Measurements from ENCODE around the gene SH3D19. TPM values are rescaled to one million over a fixed set of nuclear protein-coding genes. Genes with fewer than 3 reads are reported as not detected.

SH3D19 gene
- total RNA-seq, 1 experiment from 2014 or later: not detected

- Histone ChIP-seq H3K9me2 (replicated peaks; ENCODE audit: insufficient read depth, low read length) (no peaks in the 10 kb centered on the region), H3K79me2 (ENCODE audit: low read length) (no peaks in the 10 kb centered on the region), H3K27me3 (ENCODE audit: low read length) (no peaks in the 10 kb centered on the region), H3K36me3 (ENCODE audit: insufficient read depth, low read length) (no peaks in the 10 kb centered on the region), H4K20me1 (ENCODE audit: insufficient read depth, low read depth, low read length) (no peaks in the 10 kb centered on the region), H3K9ac (ENCODE audit: low read length) (no peak overlapping the region), H3K9me3 (ENCODE audit: low read length) (no peaks in the 10 kb centered on the region), H3K4me1 (ENCODE audit: low read length) (no peaks in the 10 kb centered on the region), H3K4me2 (ENCODE audit: low read depth, low read length, poor library complexity, severe bottlenecking) (no peak overlapping the region), H3K4me3 (ENCODE audit: low read length) (no peak overlapping the region), H3K27ac (ENCODE audit: low read length) (no peak overlapping the region), H2AFZ (ENCODE audit: low read length) (no peak overlapping the region)
- no peak for DNase-seq
Measured at GRCh38 chr4:151315212-151315886, 10.1 kb downstream of the SH3D19 start.

GRCh38 chr4:151314479-151314878, 10.9 kb downstream of the SH3D19 start:
- no peaks in the 10 kb centered on the region for H3K79me2 ChIP-seq (ENCODE audit: low read length)
- no peak overlapping the region for H2AFZ ChIP-seq (ENCODE audit: low read length)
- DNase-seq: no peak
- no peak overlapping the region for H3K27ac ChIP-seq (ENCODE audit: low read length)
- H3K27me3 ChIP-seq (ENCODE audit: low read length): no peaks in the 10 kb centered on the region
- H3K4me2 ChIP-seq (ENCODE audit: low read depth, low read length, poor library complexity, severe bottlenecking): no peak overlapping the region
- H3K9me3 ChIP-seq (ENCODE audit: low read length): no peaks in the 10 kb centered on the region
- H3K9me2 ChIP-seq (replicated peaks; ENCODE audit: insufficient read depth, low read length): no peaks in the 10 kb centered on the region
- no peak overlapping the region for H3K4me3 ChIP-seq (ENCODE audit: low read length)
- H3K9ac ChIP-seq (ENCODE audit: low read length): no peak overlapping the region
- H3K36me3 ChIP-seq (ENCODE audit: insufficient read depth, low read length): no peaks in the 10 kb centered on the region
- H3K4me1 ChIP-seq (ENCODE audit: low read length): no peaks in the 10 kb centered on the region
- no peaks in the 10 kb centered on the region for H4K20me1 ChIP-seq (ENCODE audit: insufficient read depth, low read depth, low read length)

- H3K9me3 ChIP-seq (ENCODE audit: low read length): no peaks in the 10 kb centered on the region
- H3K9ac ChIP-seq (ENCODE audit: low read length): no peak overlapping the region
- H2AFZ ChIP-seq (ENCODE audit: low read length): no peak overlapping the region
- H3K4me1 ChIP-seq (ENCODE audit: low read length): no peaks in the 10 kb centered on the region
- no peaks in the 10 kb centered on the region for H3K9me2 ChIP-seq (replicated peaks; ENCODE audit: insufficient read depth, low read length)
- no peaks in the 10 kb centered on the region for H3K79me2 ChIP-seq (ENCODE audit: low read length)
- H3K36me3 ChIP-seq (ENCODE audit: insufficient read depth, low read length): no peaks in the 10 kb centered on the region
- no peak overlapping the region for H3K4me2 ChIP-seq (ENCODE audit: low read depth, low read length, poor library complexity, severe bottlenecking)
- no peaks in the 10 kb centered on the region for H3K27me3 ChIP-seq (ENCODE audit: low read length)
- H4K20me1 ChIP-seq (ENCODE audit: insufficient read depth, low read depth, low read length): no peaks in the 10 kb centered on the region
- DNase-seq: no peak
- no peak overlapping the region for H3K4me3 ChIP-seq (ENCODE audit: low read length)
- no peak overlapping the region for H3K27ac ChIP-seq (ENCODE audit: low read length)
Measured at GRCh38 chr4:151314010-151314355, 11.4 kb downstream of the SH3D19 start.

GRCh38 chr4:151313306-151314009, 11.9 kb downstream of the SH3D19 start:
- H4K20me1 ChIP-seq (ENCODE audit: insufficient read depth, low read depth, low read length): no peaks in the 10 kb centered on the region
- no peak overlapping the region for H3K27ac ChIP-seq (ENCODE audit: low read length)
- no peak overlapping the region for H2AFZ ChIP-seq (ENCODE audit: low read length)
- no peak overlapping the region for H3K9ac ChIP-seq (ENCODE audit: low read length)
- no peaks in the 10 kb centered on the region for H3K9me2 ChIP-seq (replicated peaks; ENCODE audit: insufficient read depth, low read length)
- H3K9me3 ChIP-seq (ENCODE audit: low read length): no peaks in the 10 kb centered on the region
- no peak overlapping the region for H3K4me3 ChIP-seq (ENCODE audit: low read length)
- no peak overlapping the region for H3K4me2 ChIP-seq (ENCODE audit: low read depth, low read length, poor library complexity, severe bottlenecking)
- H3K4me1 ChIP-seq (ENCODE audit: low read length): no peaks in the 10 kb centered on the region
- no peaks in the 10 kb centered on the region for H3K36me3 ChIP-seq (ENCODE audit: insufficient read depth, low read length)
- no peaks in the 10 kb centered on the region for H3K27me3 ChIP-seq (ENCODE audit: low read length)
- no peaks in the 10 kb centered on the region for H3K79me2 ChIP-seq (ENCODE audit: low read length)
- DNase-seq: no peak

GRCh38 chr4:151310124-151310728, 15.2 kb downstream of the SH3D19 start:
- Histone ChIP-seq H3K27me3 (ENCODE audit: low read length) (no peaks in the 10 kb centered on the region), H3K27ac (ENCODE audit: low read length) (no peak overlapping the region), H3K36me3 (ENCODE audit: insufficient read depth, low read length) (no peaks in the 10 kb centered on the region), H3K4me2 (ENCODE audit: low read depth, low read length, poor library complexity, severe bottlenecking) (no peak overlapping the region), H3K79me2 (ENCODE audit: low read length) (no peaks in the 10 kb centered on the region), H3K4me3 (ENCODE audit: low read length) (no peak overlapping the region), H3K9me2 (replicated peaks; ENCODE audit: insufficient read depth, low read length) (no peaks in the 10 kb centered on the region), H4K20me1 (ENCODE audit: insufficient read depth, low read depth, low read length) (no peaks in the 10 kb centered on the region), H3K9me3 (ENCODE audit: low read length) (no peaks in the 10 kb centered on the region), H3K4me1 (ENCODE audit: low read length) (no peaks in the 10 kb centered on the region), H2AFZ (ENCODE audit: low read length) (no peak overlapping the region), H3K9ac (ENCODE audit: low read length) (no peak overlapping the region)
- no peak for DNase-seq

- Histone ChIP-seq H3K9me3 (ENCODE audit: low read length) (no peaks in the 10 kb centered on the region), H3K9ac (ENCODE audit: low read length) (no peak overlapping the region), H3K4me2 (ENCODE audit: low read depth, low read length, poor library complexity, severe bottlenecking) (no peak overlapping the region), H3K4me3 (ENCODE audit: low read length) (no peak overlapping the region), H2AFZ (ENCODE audit: low read length) (no peak overlapping the region), H4K20me1 (ENCODE audit: insufficient read depth, low read depth, low read length) (no peaks in the 10 kb centered on the region), H3K27me3 (ENCODE audit: low read length) (no peaks in the 10 kb centered on the region), H3K4me1 (ENCODE audit: low read length) (no peaks in the 10 kb centered on the region), H3K27ac (ENCODE audit: low read length) (no peak overlapping the region), H3K9me2 (replicated peaks; ENCODE audit: insufficient read depth, low read length) (no peaks in the 10 kb centered on the region), H3K79me2 (ENCODE audit: low read length) (no peaks in the 10 kb centered on the region), H3K36me3 (ENCODE audit: insufficient read depth, low read length) (no peaks in the 10 kb centered on the region)
- no peak for DNase-seq
Measured at GRCh38 chr4:151304755-151305154, 20.6 kb downstream of the SH3D19 start.

GRCh38 chr4:151304226-151304625, 21.2 kb downstream of the SH3D19 start:
- Histone ChIP-seq H3K4me1 (ENCODE audit: low read length) (no peaks in the 10 kb centered on the region), H3K9me3 (ENCODE audit: low read length) (no peaks in the 10 kb centered on the region), H4K20me1 (ENCODE audit: insufficient read depth, low read depth, low read length) (no peaks in the 10 kb centered on the region), H3K27me3 (ENCODE audit: low read length) (no peaks in the 10 kb centered on the region), H3K9me2 (replicated peaks; ENCODE audit: insufficient read depth, low read length) (no peaks in the 10 kb centered on the region), H3K79me2 (ENCODE audit: low read length) (no peaks in the 10 kb centered on the region), H3K9ac (ENCODE audit: low read length) (no peak overlapping the region), H3K4me2 (ENCODE audit: low read depth, low read length, poor library complexity, severe bottlenecking) (no peak overlapping the region), H3K4me3 (ENCODE audit: low read length) (no peak overlapping the region), H3K27ac (ENCODE audit: low read length) (no peak overlapping the region), H3K36me3 (ENCODE audit: insufficient read depth, low read length) (no peaks in the 10 kb centered on the region), H2AFZ (ENCODE audit: low read length) (no peak overlapping the region)
- no peak for DNase-seq

GRCh38 chr4:151302432-151302831, 23.0 kb downstream of the SH3D19 start:
- no peak overlapping the region for H2AFZ ChIP-seq (ENCODE audit: low read length)
- no peak overlapping the region for H3K9ac ChIP-seq (ENCODE audit: low read length)
- H3K4me3 ChIP-seq (ENCODE audit: low read length): no peak overlapping the region
- no peaks in the 10 kb centered on the region for H3K9me2 ChIP-seq (replicated peaks; ENCODE audit: insufficient read depth, low read length)
- H3K27me3 ChIP-seq (ENCODE audit: low read length): no peaks in the 10 kb centered on the region
- DNase-seq: no peak
- H3K27ac ChIP-seq (ENCODE audit: low read length): no peak overlapping the region
- no peaks in the 10 kb centered on the region for H3K9me3 ChIP-seq (ENCODE audit: low read length)
- no peaks in the 10 kb centered on the region for H3K79me2 ChIP-seq (ENCODE audit: low read length)
- no peaks in the 10 kb centered on the region for H4K20me1 ChIP-seq (ENCODE audit: insufficient read depth, low read depth, low read length)
- H3K36me3 ChIP-seq (ENCODE audit: insufficient read depth, low read length): no peaks in the 10 kb centered on the region
- no peak overlapping the region for H3K4me2 ChIP-seq (ENCODE audit: low read depth, low read length, poor library complexity, severe bottlenecking)
- H3K4me1 ChIP-seq (ENCODE audit: low read length): no peaks in the 10 kb centered on the region

Measured in Karpas-422 (cell line).